Cardiac ventricle fibroblast (primary cell): Measurements from ENCODE around the gene STK33. TPM values are rescaled to one million over a fixed set of nuclear protein-coding genes. Genes with fewer than 3 reads are reported as not detected.

Experiments
- total RNA-seq: library from RNA; depleted of rRNA; stranded (reverse); fragments of >200 nt; gene quantifications from 2 replicates; pipeline ENCODE4 v1.2.3, GENCODE V29; 2015

Gene STK33
- total RNA-seq: 0.25 and 1.4 TPM in 2 replicates

GRCh38 chr11:8593935-8594909 lies at the start of gene STK33:
Gene STK33, minus strand, starts transcription at chr11:8594228. Its CDS starts 119,323 bp downstream, at chr11:8474905.

Other genes with a start within 250 kb of the STK33 start
- 3.6 and 22.3 TPM in 2 replicates for gene TRIM66, start 88.4 kb upstream of the STK33 start, total RNA-seq
- gene RPL27A, start 88.6 kb upstream of the STK33 start, total RNA-seq: 1,283 and 1,367 TPM in 2 replicates